K562 (cell line): ENCODE measurements around the gene TCHP. TPM values are rescaled to one million over a fixed set of nuclear protein-coding genes. Genes with fewer than 3 reads are reported as not detected.
"Not testable (repeated sequence)": the region's sequence is repeated elsewhere in the genome, so short reads cannot be mapped to it uniquely, and the experiment has no call there.

ENCODE experiments used
- ATAC-seq: fragments of 200-7000 bp; cut with Tn5 transposase; 3 replicates; pipeline ENCODE4 v1.9.1; 2020; ENCODE audit warnings: moderate library complexity
- BruUV-seq: library from RNA; stranded (reverse); fragments of 400-500 nt; replicated peaks from 2 replicates; lab custom pipeline; 2021; lab: Mats Ljungman, UMichigan
- CTCF ChIA-PET: fragments of 300-600 bp; formaldehyde crosslinking; extraction: SDS; loops from one replicate; lab custom pipeline; 2021; ENCODE audit warnings: low intra/inter-chr PET ratio; lab: Yijun Ruan, JAX
- POLR2A ChIA-PET: fragments of 300-600, 350-650 bp; sonication (Branson Sonifier 250); formaldehyde crosslinking; extraction: SDS; loops from one replicate; lab custom pipeline; 2021; ENCODE audit warnings: antibody characterized with exemption, inconsistent platforms; lab: Yijun Ruan, JAX
- DNase-seq, 4 experiments: peaks; one replicate each; pipeline versions ENCODE4 v3.0.0 to v3.0.0-alpha.2; 2011 to 2018; ENCODE audit warnings: low spot score in 3 of 4, mixed read lengths in 3 of 4; ENCODE audit errors: extremely low read depth in 1 of 4
- FAIRE-seq: peaks from 2 replicates; lab custom pipeline; 2011; peaks lifted over from hg19 to GRCh38; lab: Jason Lieb, UNC
- H2AFZ ChIP-seq: 2 replicates; pipeline ENCODE4 v1.6.0; 2011; ENCODE audit warnings: low read depth, low read length, control low read depth, inconsistent platforms
- H3K27ac ChIP-seq: fragments of 200-600 bp; 3 replicates; pipeline ENCODE4 v1.8.0; 2011; ENCODE audit warnings: low read depth, mild to moderate bottlenecking, control low read depth, inconsistent platforms, low read length, moderate library complexity, mixed read lengths; ENCODE audit errors: extremely low read depth
- H3K27me3 ChIP-seq, 2 experiments: fragments of 300-600 bp in 1 of 2; 2 replicates in 1 of 2; 3 replicates in 1 of 2; pipeline versions ENCODE4 v1.6.0 to v1.8.0; 2011; ENCODE audit warnings: inconsistent platforms in 2 of 2, low read length in 2 of 2, mild to moderate bottlenecking in 1 of 2, mixed read lengths in 1 of 2, moderate library complexity in 1 of 2; ENCODE audit not compliant: control insufficient read depth in 2 of 2, insufficient read depth in 2 of 2
- H3K36me3 ChIP-seq: fragments of 300-600 bp; 3 replicates; pipeline ENCODE4 v1.8.0; 2011; ENCODE audit warnings: mild to moderate bottlenecking, low read length, inconsistent platforms; ENCODE audit not compliant: control insufficient read depth, insufficient read depth
- H3K4me1 ChIP-seq, 2 experiments: fragments of 200-600 bp in 1 of 2; replicated peaks in 1 of 2; 2 replicates in 1 of 2; 3 replicates in 1 of 2; pipeline versions ENCODE4 v1.5.1 to v1.8.0; 2011; ENCODE audit warnings: inconsistent platforms in 2 of 2, low read length in 2 of 2, mild to moderate bottlenecking in 1 of 2, mixed read lengths in 1 of 2, moderate library complexity in 1 of 2; ENCODE audit not compliant: control insufficient read depth in 2 of 2, insufficient read depth in 2 of 2
- H3K4me2 ChIP-seq: 2 replicates; pipeline ENCODE4 v1.6.1; 2011; ENCODE audit warnings: low read length, control low read depth, inconsistent platforms, mixed read lengths; ENCODE audit not compliant: insufficient read depth
- H3K4me3 ChIP-seq: fragments of 200-600 bp; sonication (generic), shearing (Covaris generic); 2 replicates; pipeline ENCODE4 v1.5.1; 2016; ENCODE audit warnings: control low read depth, inconsistent platforms
- H3K79me2 ChIP-seq: fragments of 200-600 bp; 3 replicates; pipeline ENCODE4 v1.8.0; 2011; ENCODE audit warnings: low read length, inconsistent platforms; ENCODE audit not compliant: control insufficient read depth, insufficient read depth
- H3K9ac ChIP-seq, 2 experiments: 2 replicates each; pipeline versions ENCODE4 v1.6.0 to v1.6.1; 2011; ENCODE audit warnings: low read depth in 2 of 2, low read length in 2 of 2, control low read depth in 1 of 2, inconsistent platforms in 1 of 2, mild to moderate bottlenecking in 1 of 2, mixed read lengths in 1 of 2; ENCODE audit not compliant: insufficient read depth in 1 of 2
- H3K9me1 ChIP-seq: one replicate; pipeline ENCODE4 v1.6.0; 2011; ENCODE audit warnings: inconsistent platforms, mild to moderate bottlenecking, low read length, moderate library complexity; ENCODE audit not compliant: control insufficient read depth, insufficient read depth
- H3K9me3 ChIP-seq: replicated peaks from 2 replicates; pipeline ENCODE4 v1.5.1; 2011; ENCODE audit warnings: low read depth, low read length, inconsistent platforms; ENCODE audit not compliant: control insufficient read depth, insufficient read depth
- H4K20me1 ChIP-seq: replicated peaks from 2 replicates; pipeline ENCODE4 v1.6.1; 2011; ENCODE audit warnings: low read length, inconsistent platforms, mixed read lengths; ENCODE audit not compliant: control insufficient read depth, insufficient read depth
- L3MBTL2 ChIP-seq: fragments of 450-650 bp; IDR thresholded peaks from 2 replicates; pipeline ENCODE4 v1.6.1; 2016; ENCODE audit warnings: mild to moderate bottlenecking, moderate library complexity
- NR2C1 ChIP-seq, 2 experiments: fragments of 450-650 bp; IDR thresholded peaks; 2 replicates each; pipeline ENCODE4 v1.6.1; 2017; ENCODE audit warnings: mild to moderate bottlenecking in 2 of 2, antibody characterized with exemption in 1 of 2, inconsistent platforms in 1 of 2, missing compliant biosample characterization in 1 of 2, missing genetic modification characterization in 1 of 2
- PKNOX1 ChIP-seq: fragments of 450-650 bp; IDR thresholded peaks from 2 replicates; pipeline ENCODE4 v1.6.1; 2016
- SMAD4 ChIP-seq: fragments of 250-450 bp; sonication (Bioruptor Pico); conservative IDR thresholded peaks from 2 replicates; pipeline ENCODE4 v1.8.0; 2021; ENCODE audit warnings: inconsistent platforms, mild to moderate bottlenecking, moderate library complexity
- SRSF9 ChIP-seq: fragments of 200-400 bp; formaldehyde crosslinking; IDR thresholded peaks from 2 replicates; pipeline ENCODE4 v1.6.1; 2017; ENCODE audit warnings: low read depth, low read length, borderline replicate concordance
- ZNF512 ChIP-seq: IDR thresholded peaks from 2 replicates; pipeline ENCODE4 v1.6.1; 2016; ENCODE audit warnings: missing genetic modification characterization, missing compliant biosample characterization
- WGBS: fragments of 100-300 bp; shearing (Covaris generic); methylation state at CpG from one replicate; pipeline ENCODE4 v1.1.6; 2016; ENCODE audit warnings: low coverage, mixed read lengths; ENCODE audit not compliant: insufficient coverage; ENCODE audit errors: missing lambda C conversion rate; 5-methylcytosine and 5-hydroxymethylcytosine counted together
- in situ Hi-C: fragments of 300-500 bp; cut with MboI; formaldehyde crosslinking; loops from 4 replicates; pipeline ENCODE4 v1.15.0; 2018; ENCODE audit warnings: inconsistent platforms, mixed read lengths
- intact Hi-C: fragments of 100-400 bp; cut with micrococcal nuclease; formaldehyde crosslinking; loops from 2 replicates; pipeline ENCODE4 v1.14.2; 2022
- polyA plus RNA-seq, 8 experiments: library from polyadenylated mRNA; depleted of rRNA in 4 of 8; stranded (reverse) in 5 of 8; unstranded in 3 of 8; fragments of >200 nt; fragmentation: Nextera tagmentation in 2 of 8; fragmentation: Illumina TruSeq in 1 of 8; extraction: Ambion mirVana in 2 of 8; extraction: Trizol in 1 of 8; gene quantifications; 2 replicates each; pipeline versions ENCODE4 v1.2.1 to v1.2.3, GENCODE V29; 2011 to 2014; ENCODE audit warnings: inconsistent platforms in 1 of 8, missing spikeins in 1 of 8
- total RNA-seq, 7 experiments: library from RNA; depleted of rRNA in 6 of 7; stranded (reverse); fragments of >200 nt in 6 of 7; fragmentation: Illumina TruSeq in 2 of 7; extraction: Trizol in 2 of 7; gene quantifications; 2 replicates each; pipeline versions ENCODE4 v1.2.1 to v1.2.3, GENCODE V29; 2011 to 2021; ENCODE audit warnings: low replicate concordance in 1 of 7

Gene TCHP
- total and polyA plus RNA-seq, 9 of the 15 experiments (the other 6 are each of a cell fraction or from before 2014, with no cell fraction given) = 3.4 to 30.4 (median 19.7) TPM

DNA sequence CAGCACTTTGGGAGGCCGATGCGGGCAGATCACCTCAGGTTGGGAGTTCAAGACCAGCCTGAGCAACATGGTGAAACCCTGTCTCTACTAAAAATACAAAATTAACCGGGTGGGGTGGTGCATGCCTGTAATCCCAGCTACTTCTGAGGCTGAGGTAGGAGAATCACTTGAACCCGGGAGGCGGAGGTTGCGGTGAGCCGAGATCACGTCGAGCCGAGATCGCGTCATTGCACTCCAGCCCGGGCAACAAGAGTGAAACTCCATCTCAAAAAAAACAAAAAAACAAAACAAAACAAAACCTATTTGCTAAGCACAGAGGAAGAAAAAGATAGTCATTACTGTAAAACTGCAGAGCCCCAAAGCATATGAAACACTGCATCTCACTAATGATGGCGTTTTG, 29.3 kb downstream of the TCHP start:
- H2AFZ ChIP-seq, H3K9me3 ChIP-seq, H3K27ac ChIP-seq, H3K4me2 ChIP-seq, BruUV-seq, DNase-seq, H3K4me3 ChIP-seq, ATAC-seq, H3K9me1 ChIP-seq, H4K20me1 ChIP-seq, CTCF ChIA-PET, intact Hi-C loops, FAIRE-seq, H3K27me3 ChIP-seq, H3K9ac ChIP-seq, in situ Hi-C loops, H3K79me2 ChIP-seq: not testable (repeated sequence)
- Histone ChIP-seq H3K36me3 (peaks cover 38% of the 10 kb centered on the region; the same call in 2 of the 3 replicates), H3K4me1 (peaks cover 7 to 23% of the 10 kb centered on the region in 2 experiments; a peak in 4 of 5 replicates)
- POLR2A ChIA-PET = interaction anchor here (0.7 to 2.6 kb wide), 3 partner anchors 11 to 31 kb away, joined by 4 to 7 read pairs (median 5); no protein-coding TSS in a partner anchor
- 89% methylated on average over 14 of the region's 14 CpGs for WGBS

GRCh38 chr12:109930028-109930800, 30.1 kb downstream of the TCHP start:
- H3K9ac ChIP-seq = peak overlapping the region in 1 of 2 experiments; percentile 47; a peak in 1 of 4 replicates
- H3K9me1 ChIP-seq = no peaks in the 10 kb centered on the region
- no peak overlapping the region for H2AFZ ChIP-seq
- H3K36me3 ChIP-seq = peaks cover 43% of the 10 kb centered on the region; the same call in 2 of the 3 replicates
- H3K27ac ChIP-seq = no peak overlapping the region; the same call in 2 of the 3 replicates
- peaks cover 7 to 20% of the 10 kb centered on the region in 2 experiments; a peak in 4 of 5 replicates for H3K4me1 ChIP-seq
- H4K20me1 ChIP-seq = no peaks in the 10 kb centered on the region
- FAIRE-seq (no peak), ATAC-seq (no peak)
- H3K9me3 ChIP-seq = no peaks in the 10 kb centered on the region
- TF ChIP-seq SRSF9 (no peak), SMAD4 (CRISPR knock-in tag) (0 out of 2 replicates have a peak, but pooled peaks have one; percentile 43), NR2C1 (IDR thresholded peaks at IDR 0.05) (no peak), NR2C1 (tag; IDR thresholded peaks at IDR 0.05) (peak; percentile 15; the same call in 1 of the 2 replicates), PKNOX1 (no peak), ZNF512 (no peak), L3MBTL2 (peak; percentile 36; the same call in 1 of the 2 replicates)
- TF ChIP-seq, all 486 proteins: peak for 3
- 77% methylated on average over 16 of the region's 16 CpGs for WGBS
- Histone ChIP-seq H3K4me3 (no peak overlapping the region), H3K79me2 (no peaks in the 10 kb centered on the region), H3K4me2 (no peak overlapping the region), H3K27me3 (no peaks in the 10 kb centered on the region)
- no TSS peak for BruUV-seq
- CTCF ChIA-PET = no interaction called here
- in situ Hi-C loops = no loop called here
- DNase-seq = no peak
- POLR2A ChIA-PET = interaction anchor here (0.6 to 2.6 kb wide), 4 partner anchors 11 to 205 kb away, joined by 3 to 7 read pairs (median 4); no protein-coding TSS in a partner anchor
- intact Hi-C loops = no loop called here
